HG03520 (cell line): ENCODE data around the gene BRPF1.
A peak's percentile ranks its signal among the peaks of the same experiment; 100 is the strongest.

Experiments used
- ATAC-seq: cut with Tn5 transposase; IDR thresholded peaks from one replicate; pipeline ENCODE4 v1.9.1; 2021; ENCODE audit warnings: mild to moderate bottlenecking, moderate library complexity; ENCODE audit not compliant: unreplicated experiment

The BRPF1 gene

GRCh38 chr3:9731206-9732079, at the start of gene BRPF1:
TSS of gene BRPF1 (plus strand) at chr3:9731735. CDS start at chr3:9734141, 2,406 bp downstream.
- ATAC-seq = peak; percentile 90

GRCh38 chr3:9682096-9682495, 49.4 kb upstream of the BRPF1 start:
- ATAC-seq = no peak

GRCh38 chr3:9683426-9683825, 48.1 kb upstream of the BRPF1 start:
- no peak for ATAC-seq

GRCh38 chr3:9685216-9686049, 46.1 kb upstream of the BRPF1 start:
- no peak for ATAC-seq

- no peak for ATAC-seq
Observed at GRCh38 chr3:9686050-9686550, 45.4 kb upstream of the BRPF1 start.

GRCh38 chr3:9686703-9687102, 44.8 kb upstream of the BRPF1 start:
- no peak for ATAC-seq

GRCh38 chr3:9687514-9687913, 44.0 kb upstream of the BRPF1 start:
- ATAC-seq = no peak

- ATAC-seq = no peak
Observed at GRCh38 chr3:9688961-9689360, 42.6 kb upstream of the BRPF1 start.

- no peak for ATAC-seq
Observed at GRCh38 chr3:9689757-9690156, 41.8 kb upstream of the BRPF1 start.

- peak; percentile 96 for ATAC-seq
Observed at GRCh38 chr3:9690451-9691450, 40.8 kb upstream of the BRPF1 start.

- ATAC-seq = no peak
Observed at GRCh38 chr3:9691636-9692035, 39.9 kb upstream of the BRPF1 start.

- no peak for ATAC-seq
Observed at GRCh38 chr3:9692416-9692815, 39.1 kb upstream of the BRPF1 start.

GRCh38 chr3:9695345-9695744, 36.2 kb upstream of the BRPF1 start:
- no peak for ATAC-seq

- ATAC-seq = no peak
Observed at GRCh38 chr3:9695746-9696145, 35.8 kb upstream of the BRPF1 start.

GRCh38 chr3:9696480-9697220, 34.9 kb upstream of the BRPF1 start:
- no peak for ATAC-seq

- no peak for ATAC-seq
Observed at GRCh38 chr3:9697892-9698291, 33.6 kb upstream of the BRPF1 start.

- ATAC-seq = no peak
Observed at GRCh38 chr3:9698293-9698692, 33.2 kb upstream of the BRPF1 start.

GRCh38 chr3:9700536-9700935, 31.0 kb upstream of the BRPF1 start:
- no peak for ATAC-seq

- no peak for ATAC-seq
Observed at GRCh38 chr3:9701006-9701405, 30.5 kb upstream of the BRPF1 start.

GRCh38 chr3:9701711-9702110, 29.8 kb upstream of the BRPF1 start:
- ATAC-seq = no peak
